ENCODE data around the gene ZNF488.

ZNF488 gene

GRCh38 chr10:47326306-47326926 lies 57.7 kb downstream of the ZNF488 start:
- no peak for DNase-seq

GRCh38 chr10:47325303-47326291 lies 58.5 kb downstream of the ZNF488 start:
- no peak for DNase-seq

- DNase-seq: no peak
Measured at GRCh38 chr10:47323636-47324296, 60.3 kb downstream of the ZNF488 start.

- no peak for DNase-seq
Measured at GRCh38 chr10:47323087-47323486, 61.0 kb downstream of the ZNF488 start.

- no peak for DNase-seq
Measured at GRCh38 chr10:47322300-47323061, 61.6 kb downstream of the ZNF488 start, which contains the start of gene GDF2. Gene GDF2 (plus strand): TSS chr10:47322454. CDS start chr10:47322669, 215 bp downstream.

- no peak for DNase-seq
Measured at GRCh38 chr10:47321521-47322195, 62.4 kb downstream of the ZNF488 start.

GRCh38 chr10:47320812-47321211 lies 63.3 kb downstream of the ZNF488 start:
- no peak for DNase-seq

- no peak for DNase-seq
Measured at GRCh38 chr10:47319784-47320183, 64.3 kb downstream of the ZNF488 start.

GRCh38 chr10:47318706-47319105 lies 65.4 kb downstream of the ZNF488 start:
- no peak for DNase-seq

- no peak for DNase-seq
Measured at GRCh38 chr10:47317251-47317650, 66.8 kb downstream of the ZNF488 start.

- no peak for DNase-seq
Measured at GRCh38 chr10:47316131-47316530, 68.0 kb downstream of the ZNF488 start.
